NCI-H1092 (cell line): ENCODE measurements around the gene UNC13A.
A peak's percentile ranks its signal among the peaks of the same experiment; 100 is the strongest.
"Not testable (repeated sequence)": the region's sequence is repeated elsewhere in the genome, so short reads cannot be mapped to it uniquely, and the experiment has no call there.

ENCODE experiments used
- DNase-seq: peaks from one replicate; lab custom pipeline; 2025; lab: John Stamatoyannopoulos, UW

UNC13A gene

GRCh38 chr19:17570291-17570690, 117.9 kb downstream of the UNC13A start:
- DNase-seq: not testable (repeated sequence)

- DNase-seq: no peak
These were observed 120.2 kb downstream of the UNC13A start for GRCh38 chr19:17567940-17568339.

GRCh38 chr19:17565611-17566010, 122.5 kb downstream of the UNC13A start:
- no peak for DNase-seq

GRCh38 chr19:17564781-17565180, 123.4 kb downstream of the UNC13A start:
- DNase-seq: no peak

GRCh38 chr19:17562561-17562960, 125.6 kb downstream of the UNC13A start:
- DNase-seq: no peak

- DNase-seq: no peak
These were observed 126.1 kb downstream of the UNC13A start for GRCh38 chr19:17562097-17562496.

GRCh38 chr19:17560205-17560595, 128.0 kb downstream of the UNC13A start:
- DNase-seq: no peak

- DNase-seq: no peak
These were observed 130.7 kb downstream of the UNC13A start for GRCh38 chr19:17557466-17557865.

- DNase-seq: no peak
These were observed 131.2 kb downstream of the UNC13A start for GRCh38 chr19:17556995-17557394.

GRCh38 chr19:17555929-17556813, 132.0 kb downstream of the UNC13A start:
- no peak for DNase-seq

- peak; percentile 98 for DNase-seq
These were observed 132.7 kb downstream of the UNC13A start, which contains the start of gene COLGALT1 for GRCh38 chr19:17555480-17555928. Gene COLGALT1 (plus strand): TSS chr19:17555649. CDS start chr19:17555714, 65 bp downstream.

GRCh38 chr19:17554968-17555479, 133.1 kb downstream of the UNC13A start:
- no peak for DNase-seq

GRCh38 chr19:17553256-17553655, 134.9 kb downstream of the UNC13A start:
- peak; percentile 58 for DNase-seq

- not testable (repeated sequence) for DNase-seq
These were observed 135.4 kb downstream of the UNC13A start for GRCh38 chr19:17552735-17553134.
